Gastrocnemius medialis (tissue), 4 donors: ENCODE measurements around the gene CHSY1.

ENCODE experiments used
- CTCF ChIP-seq, 5 experiments: fragments of 450-650 bp in 3 of 5; fragments of 200-600 bp in 2 of 5; sonication (generic) in 2 of 5; IDR thresholded peaks in 4 of 5; conservative IDR thresholded peaks in 1 of 5; 1 replicate in 4 of 5; 2 replicates in 1 of 5; pipeline ENCODE4 v1.5.1; 2016 to 2019; ENCODE audit warnings: antibody characterized with exemption in 5 of 5, mild to moderate bottlenecking in 3 of 5, moderate library complexity in 3 of 5
- POLR2A ChIP-seq, 2 donors: fragments of 450-650 bp; IDR thresholded peaks; one replicate each; pipeline ENCODE4 v1.6.1; 2017; ENCODE audit warnings: antibody characterized with exemption in 2 of 2, mild to moderate bottlenecking in 2 of 2, moderate library complexity in 2 of 2

DNA sequence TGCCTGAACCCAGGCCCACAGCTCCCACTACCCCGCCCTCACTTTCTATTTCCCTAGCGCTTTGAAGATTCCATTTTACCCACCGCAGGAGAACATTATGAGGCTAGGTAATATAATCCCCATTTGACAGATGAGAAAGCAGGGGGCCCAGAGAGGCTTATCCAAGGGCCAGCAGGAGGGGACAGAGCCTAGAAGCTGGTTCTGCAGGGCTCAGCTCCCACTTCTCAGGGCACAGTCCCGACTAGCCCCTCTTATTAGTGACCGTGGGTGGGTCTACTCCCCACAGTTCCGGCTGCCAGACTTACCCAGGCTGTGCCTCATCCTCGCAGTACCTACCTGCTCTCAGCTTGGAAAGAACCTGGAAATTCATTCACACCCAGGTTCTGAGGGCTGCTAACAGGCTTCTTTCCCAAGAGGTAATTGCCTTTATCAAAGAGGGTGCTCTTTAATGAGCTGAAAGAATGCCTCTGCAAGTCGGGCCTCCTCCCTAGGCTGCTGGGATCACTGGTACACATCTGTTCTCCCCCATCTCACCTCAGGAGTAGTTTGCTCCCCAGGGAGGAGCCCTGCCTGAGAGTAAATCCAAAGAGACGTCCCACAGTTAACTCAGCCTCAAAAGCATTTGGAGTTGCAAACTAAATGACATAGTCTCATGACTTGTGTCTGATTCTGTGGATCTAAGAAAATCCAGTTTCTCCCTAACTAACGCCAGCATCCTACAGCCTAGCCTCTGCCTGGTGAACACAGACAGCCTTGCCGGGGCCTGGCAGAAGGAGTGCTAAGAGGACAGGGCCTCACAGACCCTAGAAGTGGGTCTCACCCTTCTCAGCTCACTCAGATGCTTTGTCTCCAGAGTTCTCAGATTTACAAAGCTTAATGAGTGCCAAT is 125.0 kb downstream of the CHSY1 start:
- TF ChIP-seq POLR2A (IDR thresholded peaks at IDR 0.05) (no peak), CTCF (IDR thresholded peaks at IDR 0.05 in 4 of 5, conservative IDR thresholded peaks at IDR 0.05 in 1 of 5) (no peak)
